NCI-H748 (cell line): Measurements from ENCODE around the gene SCGB1C2.
A peak's percentile ranks its signal among the peaks of the same experiment; 100 is the strongest.
"Not testable (repeated sequence)": the region's sequence is repeated elsewhere in the genome, so short reads cannot be mapped to it uniquely, and the experiment has no call there.

Experiments
- DNase-seq: peaks from one replicate; lab custom pipeline; 2025; ENCODE audit not compliant: unreplicated experiment; lab: John Stamatoyannopoulos, UW

Gene SCGB1C2

DNA sequence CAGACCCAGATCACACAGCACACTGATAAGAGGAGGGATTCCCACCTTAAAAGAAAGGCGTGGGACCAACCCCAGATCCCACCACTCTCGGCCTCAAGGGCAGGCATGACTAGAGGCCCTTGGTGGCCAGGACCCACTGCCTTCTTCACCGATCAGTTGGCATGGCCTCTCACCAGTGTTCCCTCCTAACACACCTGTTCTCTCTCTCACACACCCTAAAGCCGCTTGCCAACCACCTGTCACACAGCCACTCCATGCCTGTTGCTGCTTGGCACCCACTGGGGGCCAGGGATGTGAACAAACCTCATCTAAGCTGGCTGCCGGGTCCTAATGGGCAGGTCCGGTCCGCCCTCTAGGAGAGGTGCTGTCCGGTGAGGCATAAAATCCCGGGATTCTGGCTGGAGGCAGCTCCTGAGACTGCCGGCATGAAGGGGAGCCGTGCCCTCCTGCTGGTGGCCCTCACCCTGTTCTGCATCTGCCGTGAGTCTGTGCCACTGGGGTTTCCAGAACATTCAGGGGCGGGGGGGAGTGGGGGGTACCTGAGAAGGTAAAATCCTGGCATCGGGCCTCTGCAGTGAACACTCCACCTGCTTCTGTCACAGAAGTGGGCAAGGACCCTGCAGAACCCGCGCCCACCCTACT is at the start of gene SCGB1C2:
SCGB1C2 (plus strand) TSS at position 404 of the 642 bp plus-strand sequence; CDS start at position 426, 22 bp downstream.
- not testable (repeated sequence) for DNase-seq

- DNase-seq, result not testable (repeated sequence)
Measured at GRCh38 chr17:113111-113510, 24.3 kb upstream of the SCGB1C2 start.

- DNase-seq, result not testable (repeated sequence)
Measured at GRCh38 chr17:118339-118917, 18.9 kb upstream of the SCGB1C2 start.

DNA sequence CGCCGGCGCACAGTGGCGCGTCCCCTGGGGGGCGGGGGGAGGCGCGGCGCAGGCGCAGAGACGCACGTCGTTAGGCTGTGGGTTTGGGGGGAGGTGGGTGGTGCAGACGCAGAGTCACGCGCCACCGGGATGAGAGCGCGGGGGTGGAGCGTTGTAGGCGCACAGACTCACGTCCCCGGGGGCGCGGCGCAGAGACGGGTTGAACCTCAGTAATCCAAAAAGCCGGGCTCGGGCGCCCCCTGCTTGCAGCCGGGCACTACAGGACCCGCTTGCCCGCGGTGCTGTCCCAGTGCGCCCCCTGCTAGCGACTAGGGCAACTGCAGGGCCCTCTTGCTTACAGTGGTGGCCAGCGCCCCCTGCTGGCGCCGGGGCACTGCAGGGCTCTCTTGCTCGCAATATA is 3.4 kb upstream of the SCGB1C2 start:
- DNase-seq, result not testable (repeated sequence)

DNA sequence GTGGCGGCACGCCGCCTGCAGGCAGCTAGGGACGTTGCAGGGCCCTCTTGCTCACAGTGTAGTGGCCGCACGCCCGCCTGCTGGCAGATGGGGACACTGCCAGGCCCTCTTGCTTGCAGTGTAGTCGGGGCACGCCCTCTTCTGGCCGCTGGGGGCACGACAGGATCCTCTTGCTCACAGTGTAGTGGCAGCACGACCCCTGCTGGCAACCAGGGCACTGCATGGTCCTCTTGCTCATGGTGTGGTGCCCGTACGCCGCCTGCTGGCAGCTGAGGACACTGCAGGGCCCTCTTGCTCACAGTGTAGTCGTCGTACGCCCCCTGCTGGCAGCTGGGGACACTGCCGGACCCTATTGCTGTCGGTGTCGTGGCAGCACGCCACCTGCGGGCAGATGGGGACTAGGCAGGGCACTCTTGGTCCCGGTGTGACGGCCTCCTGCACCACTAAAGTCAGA is 3.0 kb upstream of the SCGB1C2 start:
- not testable (repeated sequence) for DNase-seq

- not testable (repeated sequence) for DNase-seq
Measured at GRCh38 chr17:135022-135421, 2.3 kb upstream of the SCGB1C2 start.

GRCh38 chr17:135895-136294 is 1.5 kb upstream of the SCGB1C2 start:
- DNase-seq, result not testable (repeated sequence)

GRCh38 chr17:136531-136930 is 838 bp upstream of the SCGB1C2 start:
- DNase-seq, result not testable (repeated sequence)

DNA sequence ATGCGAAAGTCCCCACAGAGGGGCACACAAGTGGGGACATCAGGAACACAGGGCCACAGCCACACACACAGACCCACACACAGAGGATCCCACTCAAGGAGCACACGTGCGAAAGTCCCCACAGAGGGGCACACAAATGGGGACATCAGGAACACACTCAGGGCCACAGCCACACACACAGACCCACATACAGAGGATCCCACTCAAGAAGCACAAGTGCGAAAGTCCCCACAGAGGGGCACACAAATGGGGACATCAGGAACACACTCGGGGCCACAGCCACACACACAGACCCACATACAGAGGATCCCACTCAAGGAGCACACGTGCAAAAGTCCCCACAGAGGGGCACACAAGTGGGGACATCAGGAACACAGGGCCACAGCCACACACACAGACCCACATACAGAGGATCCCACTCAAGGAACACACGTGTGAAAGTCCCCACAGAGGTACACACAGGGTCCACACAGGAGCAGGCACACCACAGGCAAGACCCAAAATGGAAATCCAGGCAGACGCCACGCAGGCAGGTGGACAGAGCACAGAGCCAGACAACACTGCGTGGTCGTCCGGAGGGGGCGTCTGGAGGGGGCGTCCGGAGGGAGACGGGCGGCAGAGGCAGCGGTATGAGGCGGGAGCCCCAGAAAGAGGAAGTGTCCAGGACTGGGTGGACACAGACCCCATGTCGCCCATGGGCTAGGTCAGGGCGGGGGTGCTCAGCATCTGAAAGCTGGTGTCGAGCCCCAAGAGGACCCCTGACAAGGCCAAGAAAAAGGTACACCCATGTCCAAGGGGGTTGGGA is 2.2 kb downstream of the SCGB1C2 start:
- DNase-seq, result not testable (repeated sequence)

- peak; percentile 35 for DNase-seq
Measured at GRCh38 chr17:142102-142661, 4.8 kb downstream of the SCGB1C2 start.

DNA sequence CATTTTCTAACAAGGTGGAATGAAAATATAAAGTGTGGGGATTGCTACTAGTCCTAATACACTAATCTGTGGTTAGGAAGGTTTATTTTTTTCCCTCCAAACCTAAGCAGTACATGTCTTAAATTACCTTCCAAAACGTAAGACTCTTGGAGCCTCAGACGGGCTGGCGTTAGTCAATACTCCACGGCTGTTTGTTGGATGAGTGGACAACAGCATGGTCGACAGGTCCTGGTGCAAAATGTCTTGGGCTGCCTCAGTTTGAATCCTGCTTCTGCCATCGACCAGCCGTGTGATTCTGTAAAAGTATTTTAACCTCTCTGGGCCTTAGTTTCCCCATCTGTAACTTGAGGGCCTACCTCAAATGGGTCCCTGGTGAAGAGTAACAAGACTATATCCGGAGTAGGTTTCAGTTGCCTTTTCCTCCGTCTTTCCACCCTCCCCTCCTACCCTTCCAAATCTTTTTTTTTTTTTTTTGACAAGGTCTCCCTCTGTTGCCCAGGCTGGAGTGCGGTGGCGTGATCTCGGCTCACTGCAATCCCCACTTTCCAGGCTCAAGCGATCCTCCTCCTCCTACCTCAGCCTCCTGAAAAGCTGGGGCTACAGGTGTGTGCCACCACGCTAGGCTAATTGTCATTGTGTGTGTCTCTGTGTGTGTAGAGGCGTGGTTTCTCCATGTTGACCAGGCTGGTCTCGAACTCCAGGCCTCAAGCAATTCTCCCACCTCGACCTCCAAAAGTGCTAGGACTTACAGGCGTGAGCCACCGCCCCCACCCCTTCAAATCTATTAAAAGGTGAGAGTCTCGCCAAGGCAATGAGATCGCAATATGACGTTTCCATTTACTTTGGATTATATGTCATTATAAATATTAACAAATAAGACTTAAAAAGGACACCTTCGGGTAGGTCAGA is 5.8 kb downstream of the SCGB1C2 start:
- no peak for DNase-seq

GRCh38 chr17:143785-144281 is 6.5 kb downstream of the SCGB1C2 start:
- peak; percentile 81 for DNase-seq

GRCh38 chr17:144936-145670 is 7.7 kb downstream of the SCGB1C2 start:
- no peak for DNase-seq

- DNase-seq, result no peak
Measured at GRCh38 chr17:145671-146541, 8.5 kb downstream of the SCGB1C2 start.

GRCh38 chr17:146546-146945 is 9.2 kb downstream of the SCGB1C2 start:
- no peak for DNase-seq

GRCh38 chr17:146983-147761 is 9.8 kb downstream of the SCGB1C2 start:
- no peak for DNase-seq

DNA sequence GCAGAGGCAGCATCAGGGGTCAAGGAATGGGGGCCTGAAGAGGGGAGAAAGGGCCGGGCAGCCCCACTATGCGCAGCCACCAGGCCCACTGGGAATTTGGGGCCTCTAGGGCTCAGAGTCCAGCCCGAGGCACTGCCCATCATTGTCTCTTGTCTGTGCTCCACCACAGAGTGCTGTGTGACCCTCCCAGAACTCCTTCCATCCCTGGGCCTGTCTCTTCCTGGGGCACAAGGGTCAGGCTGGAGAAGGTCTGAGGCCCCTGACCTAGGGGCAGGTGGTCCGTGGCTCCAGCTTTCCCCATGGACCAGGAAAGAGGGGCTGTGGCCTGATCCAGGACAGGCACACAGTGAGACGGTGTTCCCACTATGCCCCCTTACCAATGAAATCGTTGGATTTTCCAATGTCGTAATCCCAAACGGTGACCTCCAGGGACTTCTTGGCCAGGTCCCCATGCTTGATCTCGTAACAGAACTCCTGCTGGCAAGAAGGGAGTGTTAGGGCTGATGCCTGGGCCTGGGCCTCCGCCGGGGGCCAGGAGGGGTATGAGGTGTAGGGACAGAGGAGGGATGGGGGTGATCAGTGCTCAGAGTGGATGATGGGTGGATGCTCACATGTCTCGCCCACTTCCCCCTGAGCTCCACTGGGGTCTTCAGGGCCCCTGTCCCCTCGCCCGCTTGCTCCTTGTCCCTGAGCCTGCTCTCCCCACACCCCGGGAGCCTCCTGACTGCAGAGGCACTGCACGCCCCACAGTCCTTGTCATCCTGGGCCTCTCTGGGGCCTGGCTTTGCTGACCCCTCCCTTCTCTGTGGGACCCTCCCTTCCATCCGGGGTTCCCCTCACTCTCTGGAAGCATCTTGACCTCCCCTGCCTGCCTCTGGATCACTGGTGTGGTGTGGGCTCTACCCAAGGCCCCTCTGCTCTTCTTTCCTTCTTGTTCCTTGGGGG is 10.7 kb downstream of the SCGB1C2 start:
- DNase-seq, result no peak
